BJ (cell line): ENCODE measurements around the gene MEIOSIN. TPM values are rescaled to one million over a fixed set of nuclear protein-coding genes. Genes with fewer than 3 reads are reported as not detected.

Source experiments
- CTCF ChIA-PET: fragments of 350-600 bp; formaldehyde crosslinking; extraction: SDS; loops from one replicate; lab custom pipeline; 2021; ENCODE audit warnings: antibody characterized with exemption, inconsistent platforms; lab: Yijun Ruan, JAX
- POLR2A ChIA-PET: fragments of 300-600 bp; sonication (Branson Sonifier 250); formaldehyde crosslinking; extraction: SDS; loops from one replicate; lab custom pipeline; 2021; ENCODE audit warnings: antibody characterized with exemption; lab: Charles Lee
- DNase-seq: peaks from one replicate; pipeline ENCODE4 v3.0.0-alpha.2; 2011; ENCODE audit warnings: low read depth
- H3K27me3 ChIP-seq: 2 replicates; pipeline ENCODE4 v1.6.0; 2011; ENCODE audit warnings: low read length; ENCODE audit not compliant: control insufficient read depth, insufficient read depth
- H3K36me3 ChIP-seq: 2 replicates; pipeline ENCODE4 v1.5.1; 2011; ENCODE audit warnings: low read length; ENCODE audit not compliant: control insufficient read depth, insufficient read depth
- H3K4me3 ChIP-seq: 2 replicates; pipeline ENCODE4 v1.5.1; 2011; ENCODE audit warnings: low read depth, mild to moderate bottlenecking, control low read depth, low read length
- polyA plus RNA-seq: library from polyadenylated mRNA; depleted of rRNA; stranded (reverse); fragments of >200 nt; gene quantifications from 2 replicates; pipeline ENCODE4 v1.2.3, GENCODE V29; 2011
- TF ChIP-seq, protein P1 (sequence below): IDR thresholded peaks from 2 replicates; pipeline ENCODE4 v1.5.1; 2011; ENCODE audit warnings: low read depth, mild to moderate bottlenecking, control low read depth, inconsistent platforms, low read length, moderate library complexity; ENCODE audit not compliant: insufficient read depth

The MEIOSIN gene
- polyA plus RNA-seq, 1 experiment, result not detected

DNA sequence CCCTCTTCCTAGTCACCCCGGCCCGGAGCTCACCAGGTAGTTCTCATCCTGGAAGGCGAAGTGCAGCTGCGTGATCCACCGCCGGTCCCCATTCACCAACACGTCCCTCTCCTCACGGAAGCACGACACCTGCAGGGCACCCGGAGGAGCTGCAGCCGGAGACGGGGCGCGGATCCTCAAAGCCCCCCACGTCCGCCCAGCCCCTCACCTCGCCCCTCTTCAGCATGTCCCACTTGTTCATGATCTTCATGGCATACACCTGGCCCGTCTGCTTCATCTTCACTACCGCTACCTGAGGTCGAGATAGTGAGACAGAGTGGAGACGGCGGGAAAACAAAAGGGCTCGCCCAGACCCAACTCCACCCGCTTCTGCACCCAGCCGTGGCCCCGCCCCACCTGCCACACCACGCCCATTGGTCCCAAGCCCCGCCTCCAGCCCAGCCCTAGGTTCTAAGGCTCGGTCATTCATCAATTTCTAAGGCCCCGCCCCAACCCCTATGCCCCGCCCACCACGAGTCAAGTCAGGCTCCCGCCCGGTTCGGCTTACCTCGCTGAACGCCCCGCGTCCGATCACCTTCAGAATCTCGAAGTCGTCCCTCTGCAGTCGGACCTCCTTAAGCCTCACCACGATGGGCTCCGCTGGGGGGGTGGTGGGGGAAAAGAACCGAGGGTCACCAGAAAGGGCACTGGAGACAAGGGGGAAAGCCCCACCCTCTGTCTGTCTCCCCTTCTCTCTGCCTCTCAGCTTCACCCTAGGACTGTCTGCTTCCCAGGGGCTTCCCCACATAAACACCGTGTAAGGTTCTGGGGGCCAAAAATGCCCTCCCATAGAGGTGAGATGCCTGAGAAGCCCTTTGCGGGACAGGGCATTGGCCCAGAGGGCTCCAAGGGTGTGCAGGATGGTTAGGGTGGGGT, 46.2 kb downstream of the MEIOSIN start:
- ChIA-PET POLR2A (no interaction called here), CTCF (interaction anchor here (1.2 to 3.8 kb wide), 3 partner anchors 9 to 20 kb away, joined by 4 to 31 read pairs (median 10); partner anchors contain the start of gene SIX5)
- H3K4me3 ChIP-seq, result 0 out of 2 replicates have a peak overlapping the region, but pooled peaks have one; percentile 77
- DNase-seq, result no peak
- TF ChIP-seq, protein P1, sequence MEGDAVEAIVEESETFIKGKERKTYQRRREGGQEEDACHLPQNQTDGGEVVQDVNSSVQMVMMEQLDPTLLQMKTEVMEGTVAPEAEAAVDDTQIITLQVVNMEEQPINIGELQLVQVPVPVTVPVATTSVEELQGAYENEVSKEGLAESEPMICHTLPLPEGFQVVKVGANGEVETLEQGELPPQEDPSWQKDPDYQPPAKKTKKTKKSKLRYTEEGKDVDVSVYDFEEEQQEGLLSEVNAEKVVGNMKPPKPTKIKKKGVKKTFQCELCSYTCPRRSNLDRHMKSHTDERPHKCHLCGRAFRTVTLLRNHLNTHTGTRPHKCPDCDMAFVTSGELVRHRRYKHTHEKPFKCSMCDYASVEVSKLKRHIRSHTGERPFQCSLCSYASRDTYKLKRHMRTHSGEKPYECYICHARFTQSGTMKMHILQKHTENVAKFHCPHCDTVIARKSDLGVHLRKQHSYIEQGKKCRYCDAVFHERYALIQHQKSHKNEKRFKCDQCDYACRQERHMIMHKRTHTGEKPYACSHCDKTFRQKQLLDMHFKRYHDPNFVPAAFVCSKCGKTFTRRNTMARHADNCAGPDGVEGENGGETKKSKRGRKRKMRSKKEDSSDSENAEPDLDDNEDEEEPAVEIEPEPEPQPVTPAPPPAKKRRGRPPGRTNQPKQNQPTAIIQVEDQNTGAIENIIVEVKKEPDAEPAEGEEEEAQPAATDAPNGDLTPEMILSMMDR, result peak; percentile 32
- peaks cover 31% of the 10 kb centered on the region for H3K36me3 ChIP-seq
- H3K27me3 ChIP-seq, result no peaks in the 10 kb centered on the region

DNA sequence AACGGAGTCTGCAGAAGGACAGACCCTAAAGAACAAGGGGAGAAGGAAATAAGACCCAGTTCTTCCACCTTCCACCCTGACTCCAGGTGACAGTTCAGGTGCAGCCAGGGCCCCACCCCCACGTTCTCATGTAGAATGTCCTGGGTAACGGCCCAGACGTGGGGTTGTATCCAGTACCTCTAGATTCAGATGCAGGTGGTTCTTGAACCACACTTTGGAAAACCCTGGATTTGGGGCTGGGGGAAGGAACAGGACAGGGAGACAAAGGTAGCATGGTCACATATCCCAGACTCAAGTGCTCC, 46.9 kb downstream of the MEIOSIN start:
- CTCF ChIA-PET, result interaction anchor here (1.4 to 3.8 kb wide), 2 partner anchors 10 to 19 kb away, joined by 10 to 31 read pairs; partner anchors contain the start of gene SIX5
- H3K27me3 ChIP-seq, result no peaks in the 10 kb centered on the region
- POLR2A ChIA-PET, result no interaction called here
- TF ChIP-seq, protein P1, result no peak
- H3K36me3 ChIP-seq, result peaks cover 28% of the 10 kb centered on the region
- no peak for DNase-seq
- H3K4me3 ChIP-seq, result peak overlapping the region; percentile 77; the same call in 1 of the 2 replicates

DNA sequence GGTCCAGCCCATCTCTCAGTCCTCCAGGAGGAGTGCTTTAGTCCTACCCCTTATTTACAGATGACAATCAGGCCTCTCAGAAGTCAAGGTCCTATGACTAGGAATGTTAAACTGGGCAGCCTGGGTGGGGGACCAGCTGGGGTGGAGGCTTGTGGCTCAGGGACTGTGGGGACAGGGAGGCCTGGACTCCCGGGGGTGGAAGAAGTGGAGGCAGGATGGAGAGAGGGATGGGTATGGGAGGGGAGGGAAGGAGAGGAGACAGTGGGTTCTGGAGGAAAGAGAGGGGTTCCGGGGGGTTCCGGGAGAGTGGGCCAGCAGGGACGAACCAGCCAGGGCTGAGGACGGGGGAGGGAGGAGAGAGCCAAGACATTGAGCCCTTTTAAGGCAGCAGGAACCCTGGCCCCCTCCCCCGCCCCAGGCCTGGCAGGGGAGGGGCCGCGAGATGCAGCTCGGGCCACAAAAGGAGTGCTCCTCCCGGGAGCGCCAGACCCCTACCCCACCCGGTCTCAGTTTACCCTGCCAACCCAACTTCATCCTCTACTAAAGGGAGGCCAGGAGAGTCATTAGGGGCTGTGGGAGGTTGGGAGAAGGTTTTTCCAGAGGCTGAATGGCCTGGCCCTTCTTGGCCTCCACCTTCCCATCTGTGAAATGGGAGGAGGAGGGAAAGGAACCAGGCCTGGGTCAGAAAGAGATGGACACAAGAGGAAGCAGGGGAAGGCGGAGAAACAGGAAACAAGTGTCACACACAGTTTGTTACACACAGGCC, 47.4 kb downstream of the MEIOSIN start:
- ChIA-PET CTCF (interaction anchor here (2.6 to 4.1 kb wide), 3 partner anchors 11 to 36 kb away, joined by 16 to 31 read pairs (median 31); partner anchors contain the start of gene SIX5), POLR2A (interaction anchor here (1.1 kb wide), 1 partner anchor 11 kb away, joined by 3 read pairs; the partner anchor contains the start of gene SIX5)
- H3K27me3 ChIP-seq, result no peaks in the 10 kb centered on the region
- TF ChIP-seq, protein P1, result no peak
- H3K36me3 ChIP-seq, result peaks cover 31% of the 10 kb centered on the region
- H3K4me3 ChIP-seq, result peak overlapping the region; percentile 77
- no peak for DNase-seq

DNA sequence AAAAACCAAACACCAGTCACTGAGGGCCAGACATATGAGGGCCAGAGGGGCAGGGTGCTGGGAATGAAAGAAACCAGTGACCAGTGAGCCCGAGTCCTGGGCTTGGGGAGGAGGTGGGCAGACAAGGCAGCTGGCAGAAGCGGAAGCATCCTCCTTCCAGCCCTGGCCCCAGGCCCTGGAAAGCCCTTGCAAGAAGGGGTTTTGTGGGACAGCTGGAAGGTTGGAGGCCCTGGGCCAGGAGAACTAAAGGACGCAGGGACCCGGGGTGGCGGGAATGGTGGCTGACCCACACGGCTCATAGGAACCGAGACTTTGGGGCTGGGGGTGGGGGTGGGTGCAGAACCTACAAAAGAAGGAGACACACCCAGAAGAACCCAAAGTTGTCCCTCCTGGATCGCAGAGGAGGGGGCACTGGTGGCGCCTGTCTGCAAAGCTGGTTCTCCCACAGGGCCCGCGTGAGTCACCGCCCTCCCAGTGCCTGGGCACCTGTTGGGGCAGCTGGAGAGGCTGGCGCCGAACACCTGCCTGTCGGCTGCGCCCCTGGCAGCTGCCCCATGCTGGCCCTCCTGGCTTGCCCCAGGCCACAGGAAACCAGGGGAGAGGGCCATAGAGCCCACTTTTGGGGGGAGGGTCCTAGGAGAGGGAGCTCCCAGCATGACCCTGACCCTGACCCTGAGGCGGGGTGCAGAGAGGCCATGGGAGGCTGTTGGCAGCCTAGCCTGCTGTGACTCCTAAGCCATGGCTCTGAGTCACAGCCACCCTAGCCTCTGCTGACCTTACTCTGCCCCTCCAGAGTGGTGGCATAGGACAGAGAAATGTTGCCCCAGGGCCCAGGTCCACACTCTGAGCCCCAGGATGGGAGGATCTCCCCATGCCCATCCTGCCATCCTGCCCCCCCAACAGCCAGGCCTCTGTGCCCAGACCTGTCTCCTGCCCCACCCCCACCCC, 48.2 kb downstream of the MEIOSIN start:
- POLR2A ChIA-PET, result interaction anchor here (0.5 to 1.1 kb wide), 2 partner anchors 12 to 25 kb away, joined by 3 to 10 read pairs; partner anchors contain the start of gene SIX5

More for the DNA sequence above, 48.2 kb downstream of the MEIOSIN start:
- CTCF ChIA-PET, result interaction anchor here (2.1 to 4.1 kb wide), 5 partner anchors 9 to 35 kb away, joined by 11 to 31 read pairs (median 16); partner anchors contain the start of genes DMWD and SIX5
- Histone ChIP-seq H3K27me3 (no peaks in the 10 kb centered on the region), H3K36me3 (peaks cover 37% of the 10 kb centered on the region), H3K4me3 (peak overlapping the region; percentile 77)
- DNase-seq, result no peak
- TF ChIP-seq, protein P1, result no peak
